ENCODE results near the gene PLD6.

DNA sequence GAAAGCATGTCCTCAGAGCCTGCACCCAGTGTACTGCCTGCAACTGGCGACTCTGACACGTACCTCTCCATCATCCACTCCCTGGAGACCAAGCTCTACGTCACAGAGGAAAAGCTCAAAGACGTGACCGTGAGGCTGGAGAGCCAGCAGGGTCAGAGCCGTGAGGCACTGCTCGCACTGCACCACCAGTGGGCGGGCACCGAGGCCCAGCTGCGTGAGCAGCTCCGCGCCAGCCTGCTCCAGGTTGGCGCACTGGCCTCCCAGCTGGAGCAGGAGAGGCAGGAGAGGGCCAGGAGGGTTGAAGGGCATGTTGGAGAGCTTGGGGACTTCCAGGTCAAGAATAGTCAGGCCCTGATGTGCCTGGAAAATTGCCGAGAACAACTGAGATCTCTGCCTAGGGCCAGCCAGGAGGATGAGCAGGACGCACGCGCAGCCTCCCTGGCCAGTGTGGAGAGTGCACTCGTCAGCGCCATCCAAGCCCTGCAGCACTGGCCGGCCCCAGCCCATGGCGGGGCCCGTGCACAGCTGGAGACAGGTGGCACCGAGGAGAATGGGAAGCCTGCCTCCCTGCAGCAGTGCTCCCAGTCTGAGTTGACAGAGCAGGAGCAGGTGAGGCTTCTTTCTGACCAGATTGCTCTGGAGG, 40.3 kb downstream of the PLD6 start:
- TF ChIP-seq, protein P1, sequence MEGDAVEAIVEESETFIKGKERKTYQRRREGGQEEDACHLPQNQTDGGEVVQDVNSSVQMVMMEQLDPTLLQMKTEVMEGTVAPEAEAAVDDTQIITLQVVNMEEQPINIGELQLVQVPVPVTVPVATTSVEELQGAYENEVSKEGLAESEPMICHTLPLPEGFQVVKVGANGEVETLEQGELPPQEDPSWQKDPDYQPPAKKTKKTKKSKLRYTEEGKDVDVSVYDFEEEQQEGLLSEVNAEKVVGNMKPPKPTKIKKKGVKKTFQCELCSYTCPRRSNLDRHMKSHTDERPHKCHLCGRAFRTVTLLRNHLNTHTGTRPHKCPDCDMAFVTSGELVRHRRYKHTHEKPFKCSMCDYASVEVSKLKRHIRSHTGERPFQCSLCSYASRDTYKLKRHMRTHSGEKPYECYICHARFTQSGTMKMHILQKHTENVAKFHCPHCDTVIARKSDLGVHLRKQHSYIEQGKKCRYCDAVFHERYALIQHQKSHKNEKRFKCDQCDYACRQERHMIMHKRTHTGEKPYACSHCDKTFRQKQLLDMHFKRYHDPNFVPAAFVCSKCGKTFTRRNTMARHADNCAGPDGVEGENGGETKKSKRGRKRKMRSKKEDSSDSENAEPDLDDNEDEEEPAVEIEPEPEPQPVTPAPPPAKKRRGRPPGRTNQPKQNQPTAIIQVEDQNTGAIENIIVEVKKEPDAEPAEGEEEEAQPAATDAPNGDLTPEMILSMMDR (IDR thresholded peaks at IDR 0.05) = no peak
- TF ChIP-seq POLR2A (IDR thresholded peaks at IDR 0.05) = no peak

Measured in Peyer's patch (tissue), 4 donors.